CD4-positive, alpha-beta T cell treated with Interleukin-15 for 4 hours (primary cell): Measurements from ENCODE around the gene MAP1LC3B2.

Experiments
- DNase-seq: peaks from one replicate; pipeline ENCODE4 v3.0.0-alpha.2; 2020; ENCODE audit warnings: low spot score

MAP1LC3B2 gene

DNA sequence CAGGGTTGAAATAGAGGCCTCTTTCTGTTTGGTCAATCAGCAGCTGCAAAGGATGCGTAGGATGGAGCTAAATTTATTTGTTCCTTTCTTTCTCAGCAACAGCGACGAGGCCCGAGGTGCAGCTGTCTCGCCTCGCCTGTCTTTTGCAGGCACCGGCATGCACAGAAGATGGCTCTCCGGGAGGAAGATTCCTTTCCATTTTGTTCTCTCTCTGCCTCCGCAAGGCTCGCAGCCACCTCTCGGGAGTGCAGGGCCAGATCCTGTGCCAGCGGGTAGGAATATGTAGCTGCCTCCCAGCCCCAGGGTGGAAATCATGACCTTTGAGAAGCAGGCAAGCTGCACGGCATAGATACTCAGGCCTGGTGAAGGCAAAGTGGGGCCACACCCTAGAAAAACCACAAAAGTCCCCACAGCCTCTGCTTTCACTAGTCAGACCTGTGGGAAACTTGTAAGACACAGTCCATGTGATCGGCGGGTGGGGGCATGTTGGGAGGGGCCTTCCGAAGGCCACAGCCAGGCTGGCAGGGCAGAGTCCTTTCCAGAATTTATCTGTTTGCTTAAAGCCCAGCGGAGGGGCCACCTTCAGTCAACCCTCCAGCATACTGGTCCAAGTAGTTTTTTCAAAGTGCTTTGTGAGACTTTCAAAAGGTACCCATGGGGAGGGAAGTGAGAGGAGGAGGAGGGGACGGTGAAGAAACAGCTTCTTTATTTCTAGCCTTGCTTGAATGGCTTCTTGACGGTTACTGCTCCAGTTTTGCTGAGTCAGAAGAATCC lies at the start of gene MAP1LC3B2:
TSS of gene MAP1LC3B2 (plus strand) at position 220 of the 774 bp plus-strand sequence. CDS start 16,562 bp downstream, outside the sequence.
- DNase-seq = peak; percentile 86

DNA sequence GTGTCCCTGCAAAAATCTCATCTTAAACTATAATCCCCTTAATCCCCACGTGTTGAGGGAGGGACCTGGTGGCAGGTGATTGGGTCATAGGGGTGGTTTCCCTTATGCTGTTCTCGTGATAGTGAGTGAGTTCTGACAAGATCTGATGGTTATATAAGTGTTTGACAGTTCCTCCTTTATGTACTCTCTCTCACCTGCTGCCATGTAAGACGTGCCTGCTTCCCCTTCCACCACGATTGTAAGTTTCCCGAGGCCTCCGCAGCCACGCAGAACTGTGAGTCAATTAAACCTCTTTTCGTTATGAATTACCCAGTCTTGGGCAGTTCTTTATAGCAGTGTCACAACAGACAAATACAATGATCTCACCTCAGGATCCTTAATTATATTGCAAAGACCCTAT lies 45.2 kb upstream of the MAP1LC3B2 start:
- no peak for DNase-seq

DNA sequence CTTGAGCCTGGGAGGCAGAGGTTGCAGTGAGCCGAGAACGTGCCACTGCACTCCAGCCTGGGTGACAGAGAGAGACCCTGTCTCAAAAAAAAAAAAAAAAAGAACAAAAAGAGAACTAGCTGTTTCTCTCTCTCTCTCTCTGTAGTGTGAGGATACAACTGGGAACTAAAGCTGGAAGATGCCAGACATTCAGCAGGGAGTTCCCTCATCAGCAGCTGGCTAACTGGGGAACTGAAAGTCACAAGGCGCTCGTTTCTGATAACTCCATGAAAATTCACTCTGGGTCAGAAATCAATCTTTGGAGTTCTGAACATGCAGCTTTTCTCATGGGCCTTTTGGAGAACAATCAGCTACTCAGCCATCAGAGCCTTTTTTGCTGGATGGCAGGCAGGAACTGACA lies 43.5 kb upstream of the MAP1LC3B2 start:
- no peak for DNase-seq

DNA sequence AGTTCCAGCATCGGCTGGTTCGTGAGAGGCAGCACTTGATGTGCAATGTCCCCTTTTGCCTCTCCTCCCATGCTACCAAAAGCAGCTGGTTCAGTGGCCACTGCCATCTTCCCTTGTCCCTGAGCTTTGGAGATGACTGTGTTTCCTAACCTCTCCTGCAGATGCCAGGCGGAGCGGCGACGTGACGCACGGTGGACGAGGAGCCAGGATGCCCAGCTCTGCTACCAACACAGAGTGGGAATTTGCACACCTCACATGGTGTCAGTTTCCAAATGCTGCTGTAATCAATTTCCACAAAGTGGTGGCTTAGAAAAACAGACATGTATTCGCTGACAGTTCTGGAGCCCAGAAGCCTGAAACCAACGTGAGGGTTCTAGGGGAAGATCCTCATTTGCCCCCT lies 42.5 kb upstream of the MAP1LC3B2 start:
- no peak for DNase-seq

DNA sequence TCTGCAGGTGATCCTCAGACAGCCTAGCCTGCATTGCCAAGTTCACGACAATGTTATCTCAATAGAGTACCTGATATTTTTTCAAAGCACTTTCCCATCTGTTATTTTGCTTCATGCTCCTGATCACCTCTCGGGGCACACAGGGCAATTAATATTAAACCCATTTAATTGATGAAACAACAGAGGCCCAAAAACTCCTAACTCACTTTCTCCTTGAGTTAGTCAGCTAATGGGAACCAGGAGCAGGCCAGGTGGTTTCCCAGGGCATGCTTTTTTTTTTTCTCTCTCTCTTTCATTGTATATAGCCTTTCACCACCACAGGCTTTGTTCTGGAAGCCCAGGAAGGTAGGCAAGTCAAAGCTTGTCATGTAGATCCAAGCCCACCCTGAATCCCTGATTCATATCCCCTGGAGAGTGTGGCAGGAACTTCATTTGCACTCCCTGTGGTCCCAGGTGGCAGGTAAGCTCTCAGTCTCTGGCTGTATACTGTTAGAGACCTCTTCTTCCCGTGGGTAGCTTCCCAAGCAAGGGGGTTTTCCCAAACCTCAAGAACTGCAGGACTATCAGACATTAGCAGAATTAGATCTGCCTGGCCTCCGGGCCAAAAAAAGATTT lies 41.6 kb upstream of the MAP1LC3B2 start:
- DNase-seq = no peak

DNA sequence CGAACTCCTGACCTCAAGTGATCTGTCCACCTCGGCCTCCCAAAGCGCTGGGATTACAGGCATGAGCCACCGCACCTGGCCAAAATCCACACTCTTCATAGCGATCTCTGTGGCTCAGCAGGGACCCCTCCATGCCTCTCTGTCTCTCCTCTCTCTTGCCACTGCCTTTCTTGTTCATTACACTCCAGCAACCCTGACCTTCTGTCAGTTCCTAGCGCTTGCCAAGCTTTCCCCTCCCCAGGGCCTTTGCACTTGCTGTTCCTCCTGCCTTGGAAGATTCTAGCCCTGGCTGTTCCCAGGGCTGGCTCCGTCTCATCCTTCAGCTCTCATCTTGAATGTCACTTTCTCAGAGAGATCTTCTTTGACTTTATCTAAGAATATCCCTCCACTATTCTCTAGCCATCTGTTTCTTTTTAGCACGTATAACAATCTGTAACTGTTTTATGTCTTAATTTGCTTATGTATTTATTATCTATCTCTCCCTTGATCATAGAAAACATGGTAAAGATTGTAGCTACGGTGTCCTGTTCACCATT lies 38.9 kb upstream of the MAP1LC3B2 start:
- no peak for DNase-seq

DNA sequence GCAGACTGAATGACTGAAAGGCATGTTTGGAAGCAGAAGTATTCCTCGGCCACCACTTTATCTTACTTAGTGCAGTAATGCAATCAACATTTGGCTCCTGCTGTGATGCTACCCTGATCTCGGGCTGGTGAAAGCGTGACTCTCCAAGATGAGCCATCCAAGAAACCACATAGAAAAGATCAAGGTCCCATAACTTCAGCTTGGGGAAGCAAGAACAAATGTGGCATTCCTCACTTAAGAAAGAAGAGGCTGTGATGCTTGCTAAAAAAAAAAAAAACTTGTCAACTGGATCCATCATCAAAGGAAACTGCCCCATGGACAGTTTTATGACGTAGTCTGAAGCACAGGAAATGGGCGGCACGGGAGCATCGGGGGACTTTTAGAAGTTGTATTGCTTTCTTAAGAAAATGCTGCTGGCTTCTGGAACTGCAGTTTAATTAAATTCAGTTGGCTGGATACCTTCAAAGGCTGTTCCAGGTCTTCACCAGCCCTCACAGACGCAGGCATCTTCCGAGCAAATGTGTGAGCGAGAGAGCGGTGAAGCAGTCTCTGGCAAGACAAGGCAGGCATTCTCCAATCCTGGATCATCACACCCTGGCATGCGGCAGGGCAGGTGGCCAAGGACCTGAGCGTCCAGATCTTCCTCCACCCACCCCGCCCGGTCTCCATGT lies 38.2 kb upstream of the MAP1LC3B2 start:
- no peak for DNase-seq

DNA sequence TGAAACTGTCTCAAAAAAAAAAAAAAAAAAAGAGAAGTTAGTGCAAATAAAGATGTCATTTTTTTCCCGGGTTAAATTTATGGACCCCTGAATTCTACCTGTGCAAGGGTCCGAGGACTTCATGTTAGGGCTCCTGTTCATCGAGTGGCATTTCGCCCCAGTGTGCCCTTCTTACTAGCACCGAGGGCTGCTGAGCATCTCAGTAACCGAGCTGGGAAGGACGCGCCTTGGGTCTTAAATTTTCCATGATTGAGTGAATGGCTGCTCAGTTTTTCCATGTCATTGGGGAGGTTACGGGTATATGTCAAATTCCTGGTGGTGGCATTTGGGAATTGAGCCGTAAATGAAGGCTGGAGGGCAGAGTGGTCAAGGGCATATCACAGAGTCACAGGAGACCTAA lies 34.9 kb upstream of the MAP1LC3B2 start:
- DNase-seq = no peak

DNA sequence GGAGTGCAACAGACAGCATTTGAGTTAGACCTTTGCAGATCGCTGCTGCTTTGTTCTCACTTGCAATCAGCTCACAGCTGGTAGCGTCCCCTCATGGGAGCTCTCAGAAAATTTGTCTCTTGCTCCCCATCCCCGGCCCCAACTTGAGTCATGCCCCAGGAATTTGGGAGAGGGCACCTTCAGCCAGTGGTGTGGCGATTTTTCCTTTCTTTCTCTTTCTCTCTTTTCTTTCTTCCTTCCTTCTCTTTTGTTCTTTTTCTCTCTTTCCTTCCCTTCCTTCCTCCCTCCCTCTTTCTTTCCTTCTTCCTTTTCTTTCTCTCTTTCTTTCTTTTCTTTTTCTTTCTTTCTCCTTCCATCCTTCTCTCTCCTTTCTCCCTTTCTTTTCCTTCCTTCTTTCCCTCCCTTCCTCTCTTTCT lies 34.2 kb upstream of the MAP1LC3B2 start:
- no peak for DNase-seq

DNA sequence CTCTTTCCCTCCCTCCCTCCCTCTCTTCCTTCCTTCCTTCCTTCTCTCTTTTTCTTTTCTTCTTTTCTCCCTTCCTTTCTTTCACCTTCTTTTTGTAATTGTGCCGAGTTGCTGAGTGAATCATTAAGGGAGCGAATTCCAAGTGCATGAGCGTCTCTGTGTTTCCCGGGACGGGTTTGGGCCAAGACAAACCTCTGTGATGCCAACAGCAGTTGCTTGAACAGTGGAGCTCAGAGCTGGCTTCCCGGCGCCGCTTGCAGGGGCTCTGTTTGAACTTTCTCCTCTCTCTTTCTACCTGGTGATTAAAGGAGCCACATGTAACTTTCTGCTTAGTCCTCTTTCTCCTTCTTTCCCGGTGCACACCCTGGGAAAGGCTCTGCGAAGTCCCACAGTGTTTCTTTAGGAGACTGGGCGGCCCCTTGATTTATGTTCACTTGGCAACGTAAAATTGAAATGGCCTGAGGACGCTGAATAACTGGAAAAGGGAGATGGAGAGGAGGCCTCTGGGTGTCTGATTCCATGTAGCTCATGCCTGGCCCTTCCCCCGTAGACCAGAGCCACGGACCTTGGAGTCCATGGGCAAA lies 33.7 kb upstream of the MAP1LC3B2 start:
- DNase-seq = no peak

DNA sequence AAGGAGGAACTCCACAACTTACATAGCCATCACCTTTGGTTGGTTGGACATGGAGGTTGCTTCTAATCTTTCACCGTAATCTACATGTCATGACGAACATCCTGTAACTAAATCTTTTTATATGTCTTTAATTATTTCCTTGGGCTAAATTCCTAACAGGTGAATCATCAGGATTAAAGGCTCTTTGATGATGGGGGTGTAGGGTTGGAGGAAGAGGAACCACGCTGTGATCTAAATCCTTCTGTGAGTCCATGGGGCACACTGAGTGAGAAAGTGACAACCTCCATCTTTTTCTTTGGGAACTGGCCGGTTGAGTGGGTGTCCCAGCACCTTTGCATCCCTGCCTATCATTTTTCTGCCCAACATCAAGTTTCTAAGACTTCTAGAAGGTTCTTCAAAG lies 31.1 kb upstream of the MAP1LC3B2 start:
- no peak for DNase-seq

DNA sequence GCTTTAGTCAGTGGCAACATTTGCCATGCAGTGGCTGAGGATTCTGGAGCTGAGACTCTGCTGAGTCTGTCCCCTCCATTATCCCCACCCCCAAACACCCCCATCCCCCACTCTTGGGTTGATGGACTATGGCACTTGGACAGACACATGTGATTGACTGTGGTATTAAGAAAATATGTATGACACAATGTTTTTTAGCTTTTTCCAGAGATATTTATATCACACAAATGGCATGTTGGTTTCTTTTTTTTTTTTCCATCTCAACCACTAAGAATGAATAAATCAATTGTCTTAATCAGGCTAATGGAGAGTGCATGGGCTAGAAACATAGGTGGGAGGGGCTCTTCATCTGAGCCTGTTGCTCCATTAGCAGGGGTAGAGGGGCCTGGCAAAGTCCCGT lies 30.7 kb upstream of the MAP1LC3B2 start:
- no peak for DNase-seq

DNA sequence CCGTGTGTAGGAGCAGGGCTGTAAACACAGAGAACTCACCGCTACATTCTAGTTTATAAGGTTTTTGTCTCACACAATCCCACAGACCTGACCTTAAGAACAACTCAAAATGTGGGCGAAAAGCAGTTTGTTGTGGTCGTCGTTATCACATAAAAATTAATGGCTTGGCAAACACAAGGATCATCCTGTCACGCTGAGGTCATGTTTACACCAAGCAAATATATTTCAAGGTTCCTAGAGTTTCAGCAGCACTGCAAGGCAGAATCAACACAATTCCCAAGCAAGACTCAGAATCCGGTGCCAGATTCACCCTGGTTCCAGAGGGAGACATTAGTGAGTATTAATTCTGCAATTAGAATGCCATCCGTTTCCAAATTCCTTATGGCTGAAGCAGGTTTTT lies 30.1 kb upstream of the MAP1LC3B2 start:
- no peak for DNase-seq

DNA sequence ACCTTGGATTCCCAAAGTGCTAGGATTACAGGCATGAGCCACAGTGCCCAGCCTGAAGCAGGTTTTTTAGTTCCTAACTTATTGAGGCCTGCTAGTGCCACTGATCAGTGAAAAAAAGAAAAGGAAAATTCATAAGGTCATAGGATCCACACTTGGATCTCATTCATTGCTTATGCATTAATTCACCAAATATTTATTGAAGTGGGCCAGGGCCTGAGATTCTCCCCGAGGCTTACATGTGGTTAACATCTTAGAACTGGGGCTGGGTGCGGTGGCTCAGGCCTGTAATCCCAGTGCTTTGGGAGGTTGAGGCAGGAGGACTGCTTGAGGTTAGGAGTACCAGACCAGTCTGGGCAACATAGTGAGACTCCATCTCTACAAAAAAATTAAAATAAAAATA lies 29.5 kb upstream of the MAP1LC3B2 start:
- DNase-seq = no peak

DNA sequence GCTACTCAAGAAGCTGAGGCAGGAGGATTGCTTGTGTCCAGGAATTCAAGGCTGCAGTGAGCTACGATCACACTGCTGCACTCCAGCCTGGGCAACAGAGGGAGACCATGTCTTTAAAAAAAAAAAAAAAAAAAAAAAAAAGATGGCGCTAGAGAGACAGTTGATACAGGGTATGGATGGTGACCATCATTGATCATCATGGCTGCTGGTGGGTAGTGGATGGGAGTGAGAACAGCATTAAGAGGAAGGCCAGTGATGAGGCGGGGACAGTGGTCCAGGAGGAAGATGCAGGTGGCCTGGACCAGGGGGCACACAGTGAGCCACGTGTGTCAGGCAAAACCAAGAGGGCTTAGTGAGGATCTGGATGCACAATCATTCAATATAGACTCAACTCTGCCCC lies 26.8 kb upstream of the MAP1LC3B2 start:
- DNase-seq = no peak

DNA sequence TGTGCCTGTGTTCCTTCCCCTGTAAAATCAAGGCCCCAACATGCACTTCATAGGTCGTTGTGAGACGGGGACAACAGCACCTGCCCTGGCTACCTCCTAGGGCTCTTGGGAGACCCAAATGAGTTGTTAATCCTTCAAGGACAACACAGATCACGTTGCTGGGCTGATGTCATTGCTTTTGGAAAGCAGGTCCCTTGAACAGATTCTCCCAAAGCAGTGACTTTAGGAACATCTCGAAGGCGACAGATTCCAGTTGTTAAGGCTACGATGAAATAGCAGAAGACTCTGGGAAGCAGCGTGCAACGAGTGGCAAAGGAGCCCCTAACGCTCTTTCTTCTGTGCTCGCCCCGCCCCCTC lies 26.2 kb upstream of the MAP1LC3B2 start:
- no peak for DNase-seq

DNA sequence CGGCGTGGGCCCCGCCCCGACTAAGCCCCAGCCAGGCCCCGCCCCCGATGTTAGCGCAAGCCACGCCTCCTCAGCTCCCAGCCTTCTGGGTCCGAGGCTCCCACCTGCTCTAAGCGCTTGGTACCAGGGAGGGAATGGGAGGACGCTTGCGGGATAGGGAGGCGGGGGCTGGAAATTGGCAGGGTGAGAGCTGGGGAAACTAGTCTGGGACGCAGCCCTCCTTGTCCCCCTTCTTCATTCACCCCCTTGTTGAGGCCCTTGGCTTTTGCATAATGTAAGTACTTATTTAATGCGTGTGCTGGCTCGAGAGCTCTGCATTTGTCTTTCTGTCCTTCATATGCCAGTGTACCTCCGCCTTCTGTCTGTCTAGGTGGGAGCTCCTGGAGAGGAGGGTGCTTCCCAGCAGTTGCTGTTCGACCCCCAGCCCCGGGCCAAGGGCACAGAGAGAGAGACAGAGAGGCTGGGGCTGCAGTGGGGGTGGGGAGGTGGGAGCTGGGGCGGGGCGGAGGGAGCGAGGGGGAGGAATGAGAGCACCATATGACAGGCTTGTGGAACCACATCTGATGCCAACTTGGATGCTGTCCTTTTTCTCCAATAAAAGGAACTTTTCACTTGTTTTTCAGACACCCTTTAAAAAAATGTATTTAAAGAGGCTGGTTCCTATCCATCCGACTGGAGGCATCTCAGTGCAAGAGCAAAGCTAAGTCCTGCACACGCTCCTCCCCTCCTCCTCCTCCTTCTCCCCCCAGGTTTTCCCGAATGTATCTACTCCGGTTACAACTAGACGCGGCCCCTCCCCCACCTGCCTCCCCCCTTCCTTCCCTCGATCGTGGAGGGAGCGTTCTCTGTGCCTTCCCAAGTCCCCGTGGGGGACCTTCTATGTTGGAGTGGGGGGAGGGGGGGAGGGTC lies 25.6 kb upstream of the MAP1LC3B2 start:
- peak; percentile 63 for DNase-seq

DNA sequence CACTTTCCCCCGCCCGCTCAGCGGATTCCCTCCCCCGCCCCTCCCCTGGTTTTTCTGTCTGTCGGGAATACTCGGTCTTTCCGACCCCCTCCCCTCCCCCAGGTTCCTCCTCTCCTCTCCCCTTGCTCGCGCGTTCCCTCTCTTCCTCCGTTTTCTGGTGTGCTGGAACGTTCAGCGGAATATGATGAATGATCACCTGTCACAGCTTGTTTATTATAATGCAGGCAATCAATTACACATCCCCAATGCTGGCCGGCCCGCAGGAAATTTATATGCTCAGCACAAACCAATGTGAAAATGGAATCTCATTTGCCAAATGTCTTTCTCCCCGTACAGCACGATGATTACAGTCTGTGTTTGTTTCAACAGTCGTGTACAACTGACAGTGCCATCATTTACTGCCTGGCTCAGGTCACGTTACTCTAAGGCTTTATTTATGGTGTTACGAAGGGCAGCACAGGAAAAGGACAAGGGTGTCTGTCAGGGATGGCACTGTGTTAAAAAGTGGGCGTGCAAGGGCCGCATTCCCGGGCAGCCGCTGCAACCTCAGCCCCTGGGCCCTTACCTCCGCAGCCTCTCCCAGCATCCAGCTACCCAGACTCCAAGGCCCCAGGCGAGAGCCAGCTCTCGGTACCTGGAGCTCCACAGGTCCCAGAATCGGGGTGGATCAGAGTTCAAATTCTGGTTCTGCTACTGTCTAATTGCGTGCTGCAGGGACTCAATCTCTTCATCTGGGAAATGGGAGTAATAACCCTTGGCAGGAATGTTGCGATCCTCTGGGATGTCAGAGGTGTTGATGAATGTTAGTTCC lies 24.7 kb upstream of the MAP1LC3B2 start:
- DNase-seq = no peak

DNA sequence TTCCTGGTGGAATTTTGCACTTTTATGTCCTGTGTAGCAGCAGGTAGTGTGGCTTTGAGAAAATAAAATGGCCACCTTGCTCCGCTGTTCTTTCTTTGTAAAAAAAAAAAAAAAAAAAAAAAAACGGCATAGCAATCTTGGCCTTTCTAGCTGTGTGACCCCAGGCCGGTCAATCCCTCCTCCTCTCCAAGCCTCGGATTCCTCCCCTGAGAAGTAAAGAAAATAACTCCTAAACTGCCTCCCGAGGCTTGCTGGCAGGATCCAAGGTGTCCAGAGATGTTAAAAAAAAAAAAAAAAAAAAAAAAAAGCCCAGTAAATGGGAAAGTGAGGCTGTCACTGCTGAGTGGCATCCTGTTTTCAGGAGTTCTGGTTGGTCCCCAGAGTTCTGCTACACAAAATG lies 23.9 kb upstream of the MAP1LC3B2 start:
- DNase-seq = no peak

DNA sequence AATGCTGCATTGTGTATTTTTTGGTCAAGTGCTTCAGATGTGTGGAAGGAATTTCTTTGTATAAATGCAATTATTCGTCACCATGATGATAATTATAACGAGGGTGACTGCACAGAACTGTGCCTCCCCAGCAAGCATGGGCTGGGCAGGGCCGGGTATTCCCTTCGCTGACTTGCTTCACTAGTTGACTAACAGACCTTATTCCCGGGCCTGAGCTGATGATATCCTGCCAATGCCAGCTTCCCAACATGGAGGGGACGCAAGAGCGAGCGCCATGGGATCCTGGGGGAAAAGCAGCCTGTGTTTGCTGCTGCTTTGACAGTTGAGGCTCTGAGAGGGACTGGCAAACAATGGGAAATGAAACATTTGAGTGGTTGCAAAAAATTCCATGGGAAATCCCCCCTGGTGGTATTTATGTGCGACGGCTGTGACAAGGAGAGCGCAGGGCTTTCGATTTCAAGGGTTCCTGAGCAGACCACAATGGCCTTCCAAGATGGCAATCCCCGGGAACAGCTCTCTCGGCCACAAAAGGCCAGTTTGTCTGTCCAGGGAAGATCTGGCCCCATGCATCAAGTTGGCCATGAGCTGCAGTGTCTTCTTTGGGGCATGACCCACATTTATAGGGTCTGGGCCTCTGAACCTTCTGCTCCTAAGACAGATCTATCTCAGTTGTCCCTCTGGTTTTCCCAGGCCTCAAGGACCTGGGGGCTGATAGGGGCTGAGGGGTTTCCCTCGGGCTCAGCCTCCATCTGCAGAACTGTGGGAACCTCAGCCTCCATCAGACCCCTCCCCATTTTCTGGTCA lies 21.9 kb upstream of the MAP1LC3B2 start:
- DNase-seq = peak; percentile 15
